ENCODE data around the gene CACHD1.

DNA sequence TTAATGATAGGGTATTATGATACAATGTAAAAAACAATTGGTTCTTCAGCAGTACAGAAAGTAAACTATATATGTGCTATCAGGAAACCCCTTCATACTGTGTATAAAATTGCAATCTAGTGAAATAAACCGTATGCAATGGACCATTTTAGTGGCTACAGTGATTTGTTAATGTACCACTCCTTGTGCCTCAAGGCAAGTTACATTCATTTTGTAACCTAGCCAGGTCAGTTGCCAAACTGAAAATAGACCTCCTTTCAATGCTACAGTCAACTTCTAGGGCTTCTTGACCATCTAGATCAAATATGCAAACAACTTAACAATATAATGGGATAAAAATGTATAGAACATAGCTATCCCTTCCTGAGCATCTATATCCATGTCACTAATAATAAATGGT, 223.0 kb downstream of the CACHD1 start:
- TF ChIP-seq ZNF408 (CRISPR knock-in tag; IDR thresholded peaks at IDR 0.05; ENCODE audit: low read depth) (no peak), ZNF780A (CRISPR knock-in tag; IDR thresholded peaks at IDR 0.05) (no peak)

All from K562 (cell line).